SJCRH30 (cell line): Measurements from ENCODE around the gene AHNAK. TPM values are rescaled to one million over a fixed set of nuclear protein-coding genes. Genes with fewer than 3 reads are reported as not detected.

Experiments
- DNase-seq, 2 experiments: peaks; one replicate each; pipeline ENCODE4 v3.0.0-alpha.2; 2015 to 2020
- H3K27ac ChIP-seq: fragments of 250-450 bp; sonication (Bioruptor Pico); 2 replicates; pipeline ENCODE4 v1.5.1; 2020; ENCODE audit warnings: mild to moderate bottlenecking, moderate library complexity
- H3K27me3 ChIP-seq: fragments of 250-450 bp; sonication (Bioruptor Pico); 2 replicates; pipeline ENCODE4 v1.5.1; 2020; ENCODE audit warnings: mild to moderate bottlenecking, moderate library complexity
- H3K36me3 ChIP-seq: fragments of 250-450 bp; sonication (Bioruptor Pico); 2 replicates; pipeline ENCODE4 v1.5.1; 2020; ENCODE audit warnings: mild to moderate bottlenecking, moderate library complexity
- H3K4me1 ChIP-seq: fragments of 250-450 bp; sonication (Bioruptor Pico); 2 replicates; pipeline ENCODE4 v1.5.1; 2020; ENCODE audit warnings: mild to moderate bottlenecking, moderate library complexity
- H3K4me3 ChIP-seq: fragments of 250-450 bp; sonication (Bioruptor Pico); 2 replicates; pipeline ENCODE4 v1.5.1; 2020; ENCODE audit warnings: mild to moderate bottlenecking, moderate library complexity
- H3K9me3 ChIP-seq: fragments of 250-450 bp; sonication (Bioruptor Pico); replicated peaks from 2 replicates; pipeline ENCODE4 v1.5.1; 2020; ENCODE audit warnings: mild to moderate bottlenecking, moderate library complexity
- total RNA-seq: library from RNA; depleted of rRNA; stranded (reverse); fragments of >200 nt; shearing (Covaris generic); gene quantifications from 2 replicates; pipeline ENCODE4 v1.2.3, GENCODE V29; 2014

AHNAK gene
- total RNA-seq, 1 experiment from 2014 or later = 10.3 TPM

- Histone ChIP-seq H3K9me3 (no peaks in the 10 kb centered on the region), H3K36me3 (no peaks in the 10 kb centered on the region), H3K4me1 (peaks cover 22% of the 10 kb centered on the region), H3K4me3 (no peak overlapping the region), H3K27me3 (no peaks in the 10 kb centered on the region; the same call in 1 of the 2 replicates), H3K27ac (no peak overlapping the region)
- DNase-seq = no peak
These were observed 2.1 kb upstream of the AHNAK start for GRCh38 chr11:62548545-62549335.

GRCh38 chr11:62547691-62548281 lies 1.2 kb upstream of the AHNAK start:
- peak in 1 of 2 experiments; percentile 30 for DNase-seq
- no peaks in the 10 kb centered on the region for H3K9me3 ChIP-seq
- no peaks in the 10 kb centered on the region; the same call in 1 of the 2 replicates for H3K27me3 ChIP-seq
- H3K4me3 ChIP-seq = peak overlapping the region; percentile 70
- H3K4me1 ChIP-seq = peaks cover 13% of the 10 kb centered on the region
- H3K27ac ChIP-seq = no peak overlapping the region
- no peaks in the 10 kb centered on the region for H3K36me3 ChIP-seq

DNA sequence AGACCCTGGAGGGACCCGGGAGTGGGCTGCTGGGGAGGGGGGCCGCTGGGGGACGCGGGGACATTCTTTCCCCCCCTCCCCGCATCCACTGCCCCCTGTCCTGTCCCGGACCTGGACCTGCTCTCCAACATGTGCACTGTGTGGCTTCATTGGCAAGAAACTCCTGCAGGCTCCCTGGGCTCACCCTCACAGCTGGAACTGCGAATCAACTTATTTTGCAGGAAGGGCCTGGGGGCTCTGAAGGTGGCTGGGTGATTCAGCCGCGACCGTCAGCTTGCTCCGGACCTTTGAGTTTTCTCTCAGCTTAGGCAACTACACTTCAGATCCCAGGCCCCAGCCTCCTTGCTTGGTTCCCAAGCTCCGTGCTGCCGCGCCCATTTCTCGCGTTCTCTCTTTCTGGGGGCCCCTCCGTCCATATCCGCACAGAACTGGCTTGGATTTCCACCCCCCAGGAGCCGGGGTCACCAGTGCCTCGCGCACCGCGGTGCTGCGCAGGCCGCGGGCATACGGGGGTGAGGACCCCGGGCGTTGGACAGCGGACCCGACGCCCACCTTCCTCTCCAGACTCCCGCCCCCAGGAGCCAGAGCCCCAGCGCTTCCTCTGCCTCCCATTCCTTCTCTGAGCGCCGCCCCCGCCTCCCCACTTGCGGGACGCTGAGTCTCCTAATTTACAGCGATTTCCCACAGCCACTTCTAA lies 471 bp upstream of the AHNAK start:
- H3K9me3 ChIP-seq = no peaks in the 10 kb centered on the region
- no peaks in the 10 kb centered on the region for H3K36me3 ChIP-seq
- no peak overlapping the region for H3K27ac ChIP-seq
- DNase-seq = peak; percentile 33 to 53
- H3K27me3 ChIP-seq = no peaks in the 10 kb centered on the region; the same call in 1 of the 2 replicates
- peaks cover 11% of the 10 kb centered on the region; the same call in 1 of the 2 replicates for H3K4me1 ChIP-seq
- peak overlapping the region; percentile 70 for H3K4me3 ChIP-seq

GRCh38 chr11:62545437-62546243 lies 966 bp downstream of the AHNAK start:
- no peaks in the 10 kb centered on the region for H3K9me3 ChIP-seq
- H3K4me1 ChIP-seq = peaks cover 6% of the 10 kb centered on the region; the same call in 1 of the 2 replicates
- peak; percentile 83 to 87 for DNase-seq
- H3K27me3 ChIP-seq = no peaks in the 10 kb centered on the region; the same call in 1 of the 2 replicates
- H3K4me3 ChIP-seq = peak overlapping the region; percentile 70
- H3K36me3 ChIP-seq = no peaks in the 10 kb centered on the region
- H3K27ac ChIP-seq = peak overlapping the region; percentile 11; the same call in 1 of the 2 replicates

GRCh38 chr11:62544581-62545436 lies 1.8 kb downstream of the AHNAK start:
- no peaks in the 10 kb centered on the region for H3K36me3 ChIP-seq
- peak in 1 of 2 experiments; percentile 33 for DNase-seq
- peaks cover 9% of the 10 kb centered on the region; the same call in 1 of the 2 replicates for H3K4me1 ChIP-seq

DNA sequence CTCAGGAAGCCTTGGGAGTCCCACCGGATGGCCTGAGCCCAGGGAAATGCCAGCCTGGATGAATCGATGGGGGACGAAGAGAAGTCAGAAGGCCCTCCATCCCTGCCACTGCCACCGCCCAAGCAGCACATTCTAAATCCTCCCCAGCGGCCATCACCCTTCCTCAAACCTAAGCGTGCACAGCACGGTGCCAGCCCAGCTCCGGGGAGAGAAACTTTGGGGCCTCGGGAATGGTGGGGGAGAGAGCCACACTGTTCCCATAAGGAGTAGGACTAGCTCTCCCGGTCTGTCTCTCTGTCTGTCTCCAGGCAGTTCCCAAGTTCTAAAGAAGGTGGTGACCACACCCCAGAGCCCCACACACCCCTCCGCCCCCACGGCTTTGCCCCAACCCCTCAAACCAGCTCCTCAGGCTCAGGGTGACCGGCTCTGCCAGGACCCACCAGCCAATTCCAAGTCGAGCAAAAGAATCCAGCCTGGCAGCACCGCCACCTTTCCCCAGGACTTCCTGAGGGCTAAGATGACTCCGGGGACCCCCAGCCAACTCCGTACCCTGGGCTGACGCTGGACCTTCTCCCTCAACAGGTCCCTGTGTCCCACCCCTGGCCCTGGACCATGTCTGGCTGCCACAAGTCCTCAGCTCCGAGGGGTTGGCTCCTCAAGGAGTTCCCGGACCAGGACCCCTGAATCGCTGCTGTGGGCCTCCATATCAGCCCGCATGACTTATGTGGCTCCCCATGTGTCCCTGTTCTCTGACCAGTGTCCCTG lies 2.7 kb downstream of the AHNAK start:
- Histone ChIP-seq H3K4me3 (no peak overlapping the region), H3K36me3 (no peaks in the 10 kb centered on the region), H3K27me3 (no peaks in the 10 kb centered on the region; the same call in 1 of the 2 replicates), H3K4me1 (peaks cover 15% of the 10 kb centered on the region), H3K9me3 (no peaks in the 10 kb centered on the region), H3K27ac (no peak overlapping the region)
- no peak for DNase-seq

More at GRCh38 chr11:62544581-62545436, 1.8 kb downstream of the AHNAK start:
- Histone ChIP-seq H3K27me3 (no peaks in the 10 kb centered on the region; the same call in 1 of the 2 replicates), H3K27ac (peak overlapping the region; percentile 11; the same call in 1 of the 2 replicates), H3K9me3 (no peaks in the 10 kb centered on the region), H3K4me3 (peak overlapping the region; percentile 70)

- Histone ChIP-seq H3K27ac (no peak overlapping the region), H3K36me3 (no peaks in the 10 kb centered on the region), H3K9me3 (no peaks in the 10 kb centered on the region), H3K4me1 (peaks cover 21% of the 10 kb centered on the region), H3K4me3 (no peak overlapping the region), H3K27me3 (no peaks in the 10 kb centered on the region)
- DNase-seq = peak; percentile 73 to 79
These were observed 3.6 kb downstream of the AHNAK start for GRCh38 chr11:62542750-62543567.

- peaks cover 23% of the 10 kb centered on the region for H3K4me1 ChIP-seq
- H3K27me3 ChIP-seq = no peaks in the 10 kb centered on the region
- H3K36me3 ChIP-seq = no peaks in the 10 kb centered on the region
- no peaks in the 10 kb centered on the region for H3K9me3 ChIP-seq
- no peak overlapping the region for H3K27ac ChIP-seq
- no peak for DNase-seq
- H3K4me3 ChIP-seq = no peak overlapping the region
These were observed 4.4 kb downstream of the AHNAK start for GRCh38 chr11:62542111-62542745.

DNA sequence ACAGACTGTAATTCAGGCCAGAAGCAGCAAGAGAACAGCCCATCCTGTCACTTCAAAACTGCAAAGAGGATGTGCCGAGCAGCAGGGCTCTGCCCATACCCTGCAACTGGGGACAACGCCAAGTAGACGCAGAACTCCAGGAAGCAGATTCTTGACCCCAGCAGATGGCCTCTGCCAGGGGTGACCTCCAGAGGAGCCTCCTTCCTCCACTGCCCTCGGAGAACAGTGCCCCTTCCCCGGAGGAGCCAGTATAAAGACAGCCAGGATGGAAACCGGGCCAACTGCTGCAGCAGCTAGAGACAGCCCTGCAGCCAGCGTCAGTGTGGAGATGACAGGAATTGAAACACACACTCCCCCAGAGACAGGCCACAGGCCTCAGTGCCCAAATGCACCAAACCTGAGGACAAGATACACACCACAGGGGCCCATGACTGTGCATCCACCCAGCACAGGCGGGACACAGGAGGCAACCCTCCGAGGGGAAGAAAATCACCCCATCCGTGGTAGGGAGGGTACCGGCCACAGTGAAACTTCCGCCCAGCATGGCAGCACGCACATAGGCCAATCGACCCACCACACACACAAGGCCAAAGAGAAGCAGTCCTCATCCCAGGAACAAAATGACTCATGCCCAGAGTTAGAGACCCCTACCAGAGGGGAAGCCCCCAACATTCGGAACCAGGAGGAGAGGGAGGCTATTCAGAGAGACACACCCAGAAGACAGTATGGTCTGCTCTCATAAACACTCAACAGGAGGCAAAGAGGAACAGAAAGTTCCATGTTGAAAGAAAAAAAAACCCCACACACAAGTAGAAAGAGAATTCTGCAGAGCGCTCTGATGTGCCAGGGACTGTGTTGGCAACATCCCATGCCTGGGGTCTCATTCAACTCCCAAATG lies 5.6 kb downstream of the AHNAK start:
- Histone ChIP-seq H3K27me3 (no peaks in the 10 kb centered on the region), H3K36me3 (no peaks in the 10 kb centered on the region), H3K9me3 (no peaks in the 10 kb centered on the region), H3K4me3 (no peak overlapping the region), H3K27ac (no peak overlapping the region), H3K4me1 (peaks cover 23% of the 10 kb centered on the region)
- DNase-seq = no peak

- peak; percentile 68 to 69 for DNase-seq
- H3K4me1 ChIP-seq = peaks cover 23% of the 10 kb centered on the region
These were observed 7.2 kb downstream of the AHNAK start for GRCh38 chr11:62539238-62539925.

More at GRCh38 chr11:62539238-62539925, 7.2 kb downstream of the AHNAK start:
- Histone ChIP-seq H3K9me3 (no peaks in the 10 kb centered on the region), H3K4me3 (peak overlapping the region; percentile 6; the same call in 1 of the 2 replicates), H3K27ac (peak overlapping the region; percentile 48), H3K36me3 (no peaks in the 10 kb centered on the region), H3K27me3 (no peaks in the 10 kb centered on the region)
